Measurements from ENCODE around the gene OLIG1. TPM values are rescaled to one million over a fixed set of nuclear protein-coding genes. Genes with fewer than 3 reads are reported as not detected.

Gene OLIG1
- total and polyA plus RNA-seq, 2 of the 8 experiments (the other 6 are each of a cell fraction or from before 2014, with no cell fraction given), result 0.65 to 1.2 TPM

DNA sequence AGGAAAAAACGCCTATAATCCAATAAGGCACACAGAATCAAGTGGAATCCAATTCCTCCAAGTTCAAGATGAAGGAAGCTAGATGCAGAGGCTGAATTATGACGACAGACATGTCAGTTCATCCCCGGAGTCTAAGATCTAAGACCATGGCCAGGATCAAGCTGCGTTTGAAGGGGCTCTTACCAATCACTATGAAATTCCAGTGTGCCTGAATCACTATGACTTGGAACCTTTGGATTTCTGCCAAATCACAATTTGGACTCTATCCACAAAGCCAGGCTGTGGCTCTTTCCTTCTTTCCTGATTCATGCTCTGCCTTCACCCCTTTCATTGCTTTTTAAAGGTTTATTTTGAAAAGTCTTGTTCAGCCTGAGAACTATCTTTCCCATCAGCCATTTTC is 27.1 kb upstream of the OLIG1 start:
- no peak for FAIRE-seq

More for the DNA sequence above, 27.1 kb upstream of the OLIG1 start:
- Histone ChIP-seq H2AK5ac (ENCODE audit: low read depth, low read length) (no peak overlapping the region), H2BK5ac (ENCODE audit: low read depth, low read length) (no peak overlapping the region), H3K18ac (ENCODE audit: extremely low read depth, low read length) (no peak overlapping the region), H3K14ac (ENCODE audit: insufficient read length) (no peak overlapping the region), H3K4me1 (replicated peaks in 1 of 4; ENCODE audit: control insufficient read depth in 3 of 4, insufficient read depth in 4 of 4, low read length in 3 of 4) (peaks cover 0 to 5% (median 1%) of the 10 kb centered on the region in 4 experiments; a peak in 2 of 7 replicates), H3K23ac (ENCODE audit: insufficient read length) (no peak overlapping the region), H3K23me2 (ENCODE audit: low read depth, low read length) (no peaks in the 10 kb centered on the region), H3K27ac (ENCODE audit: low read depth, low read length) (no peak overlapping the region), H3K9ac (replicated peaks in 1 of 4; ENCODE audit: extremely low read depth in 1 of 4, low read depth in 3 of 4, low read length in 3 of 4) (no peak overlapping the region), H2BK12ac (ENCODE audit: low read depth, low read length) (no peak overlapping the region), H4K8ac (ENCODE audit: extremely low read depth, insufficient read depth, low read length) (no peak overlapping the region), H4K91ac (replicated peaks; ENCODE audit: insufficient read length, low read length) (no peak overlapping the region), H2BK20ac (ENCODE audit: low read length) (no peak overlapping the region), H2BK120ac (replicated peaks; ENCODE audit: low read depth, low read length) (no peak overlapping the region), H3K56ac (replicated peaks; ENCODE audit: insufficient read length, low read depth, low read length) (no peak overlapping the region), H2AFZ (ENCODE audit: low read length) (no peak overlapping the region), H3K27me3 (replicated peaks in 1 of 4; ENCODE audit: control insufficient read depth in 3 of 4, extremely low read depth in 1 of 4, insufficient read depth in 3 of 4, low read length in 3 of 4) (peaks cover 0 to 4% (median under 1%) of the 10 kb centered on the region in 4 experiments; a peak in 3 of 7 replicates), H3K79me2 (ENCODE audit: control insufficient read depth in 1 of 2, insufficient read depth in 2 of 2, low read length in 2 of 2) (no peaks in the 10 kb centered on the region), H3K4me2 (ENCODE audit: insufficient read depth in 1 of 2, low read depth in 2 of 2, low read length in 2 of 2) (no peak overlapping the region), H4K20me1 (replicated peaks in 1 of 2; ENCODE audit: control insufficient read depth in 1 of 2, insufficient read depth in 2 of 2, low read length in 2 of 2) (no peaks in the 10 kb centered on the region), H3K79me1 (ENCODE audit: low read depth, low read length) (no peaks in the 10 kb centered on the region), H3K4me3 (ENCODE audit: extremely low read depth in 1 of 4, insufficient read depth in 2 of 4, low read depth in 3 of 4, low read length in 4 of 4) (no peak overlapping the region), H3K9me3 (ENCODE audit: insufficient read depth in 2 of 2, low read depth in 1 of 2, low read length in 1 of 2) (no peaks in the 10 kb centered on the region), H3K4ac (replicated peaks; ENCODE audit: insufficient read length, low read depth, low read length) (no peak overlapping the region), H4K5ac (ENCODE audit: insufficient read length, low read depth, low read length) (no peak overlapping the region), H2BK15ac (ENCODE audit: low read length) (no peak overlapping the region), H3K36me3 (ENCODE audit: control insufficient read depth in 2 of 4, insufficient read depth in 4 of 4, low read length in 3 of 4) (no peaks in the 10 kb centered on the region)
- POLR2A ChIA-PET (ENCODE audit: partially characterized antibody), result no interaction called here
- WGBS, 2 experiments (ENCODE audit: extremely low coverage in 1 of 2, insufficient coverage in 1 of 2, insufficient read length in 1 of 2, insufficient replicate concordance in 2 of 2, low coverage in 1 of 2, low lambda C conversion rate in 2 of 2, missing lambda C conversion rate in 1 of 2), result 79% methylated on average over 4 of the region's 4 CpGs; no CpG with 5 or more reads in 1 of the 2 experiments
- CTCF ChIA-PET (ENCODE audit: partially characterized antibody), result interaction anchor here (1.2 to 1.5 kb wide), 2 partner anchors 14 to 85 kb away, joined by 3 to 4 read pairs; no protein-coding TSS in a partner anchor
- TF ChIP-seq SP2 (IDR thresholded peaks at IDR 0.05; ENCODE audit: low read length), result no peak
- DNase-seq (ENCODE audit: low read depth in 1 of 2, low spot score in 2 of 2), result no peak

All from H1 (cell line).